ENCODE results near the gene BOC. TPM values are rescaled to one million over a fixed set of nuclear protein-coding genes. Genes with fewer than 3 reads are reported as not detected.
A peak's percentile ranks its signal among the peaks of the same experiment; 100 is the strongest.

The BOC gene
- total and polyA plus RNA-seq, 2 of the 4 experiments (the other 2 are of a cell fraction) = 6.8 to 15.2 TPM

DNA sequence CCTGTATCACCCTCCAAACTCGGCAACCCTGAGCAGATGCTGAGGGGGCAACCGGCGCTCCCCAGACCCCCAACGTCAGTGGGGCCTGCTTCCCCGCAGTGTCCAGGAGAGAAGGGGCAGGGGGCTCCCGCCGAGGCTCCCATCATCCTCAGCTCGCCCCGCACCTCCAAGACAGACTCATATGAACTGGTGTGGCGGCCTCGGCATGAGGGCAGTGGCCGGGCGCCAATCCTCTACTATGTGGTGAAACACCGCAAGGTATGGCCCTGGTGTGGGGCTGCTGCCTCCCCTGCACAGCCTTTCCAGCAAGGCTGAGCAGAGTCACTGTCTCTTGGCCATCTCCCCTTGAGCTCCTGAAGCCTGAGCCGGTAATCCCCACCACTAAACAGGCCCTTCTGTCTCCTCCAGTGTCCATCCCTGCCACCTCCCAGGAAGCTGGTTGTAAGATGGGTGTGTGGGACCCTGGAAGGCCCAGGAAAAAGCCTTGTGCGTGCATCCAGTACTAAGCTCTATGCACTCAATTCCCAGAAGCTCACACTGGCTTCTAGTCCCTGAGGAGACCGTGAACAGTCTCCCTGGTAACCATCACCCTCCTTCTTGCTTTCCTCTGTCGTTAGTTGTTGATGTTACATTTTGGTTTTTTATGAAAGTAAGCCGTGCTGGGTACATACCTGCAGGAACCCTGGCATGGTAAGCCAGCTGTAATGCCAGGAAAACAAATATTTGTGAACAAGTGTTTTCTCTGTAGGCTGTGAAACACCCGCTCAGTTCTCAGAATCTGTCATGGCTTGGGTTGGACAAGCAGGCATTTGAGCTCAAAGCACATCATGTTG lies 63.3 kb downstream of the BOC start:
- H3K9ac ChIP-seq (ENCODE audit: low read depth, low read length) = no peak overlapping the region
- no peak overlapping the region for H4K91ac ChIP-seq (ENCODE audit: insufficient read depth, low read depth, low read length)
- no peak overlapping the region for H3K4me2 ChIP-seq (ENCODE audit: low read depth, low read length)
- H2BK20ac ChIP-seq (ENCODE audit: low read depth, low read length) = no peak overlapping the region
- H3K27ac ChIP-seq (ENCODE audit: insufficient read depth, low read length) = no peak overlapping the region
- H3K79me1 ChIP-seq (ENCODE audit: low read depth in 1 of 2, low read length in 2 of 2) = no peaks in the 10 kb centered on the region
- no peak overlapping the region for H2BK15ac ChIP-seq (ENCODE audit: low read depth, low read length)
- H3K9me3 ChIP-seq (ENCODE audit: control insufficient read depth, insufficient read depth, low read length) = no peaks in the 10 kb centered on the region
- no peak overlapping the region for H4K5ac ChIP-seq (ENCODE audit: low read depth, low read length)
- H2AFZ ChIP-seq (replicated peaks; ENCODE audit: low read length, poor library complexity) = no peak overlapping the region
- POLR2A ChIA-PET (ENCODE audit: unreplicated experiment) = no interaction called here
- H2BK5ac ChIP-seq (ENCODE audit: low read depth, low read length, poor library complexity, severe bottlenecking) = no peak overlapping the region
- H3K23ac ChIP-seq (ENCODE audit: low read depth, low read length) = no peak overlapping the region
- no peak overlapping the region for H3K56ac ChIP-seq (ENCODE audit: extremely low read depth, insufficient read depth, low read length)
- WGBS, 2 experiments (ENCODE audit: extremely low coverage in 2 of 2, insufficient read length in 1 of 2) = 88% methylated on average over 6 of the region's 20 CpGs; no CpG with 5 or more reads in 1 of the 2 experiments
- no peak overlapping the region for H3K14ac ChIP-seq (replicated peaks; ENCODE audit: low read depth, low read length)
- 0 out of 2 replicates have a peak, but pooled peaks cover 8% of the 10 kb centered on the region for H3K9me1 ChIP-seq (ENCODE audit: insufficient read depth, low read length)
- no TSS peak for BruUV-seq (replicated peaks)
- H2AK9ac ChIP-seq (replicated peaks; ENCODE audit: low read depth, low read length, poor library complexity) = no peak overlapping the region
- peaks cover 11% of the 10 kb centered on the region; the same call in 1 of the 2 replicates for H3K4me1 ChIP-seq (ENCODE audit: control insufficient read depth, insufficient read depth, low read length)
- ATAC-seq (ENCODE audit: low read depth) (no peak), DNase-seq (no peak)
- intact Hi-C loops (cut with micrococcal nuclease) = no loop called here
- H3K36me3 ChIP-seq (ENCODE audit: control insufficient read depth, insufficient read depth, low read length) = peaks cover 60% of the 10 kb centered on the region
- no peaks in the 10 kb centered on the region; the same call in 1 of the 2 replicates for H4K20me1 ChIP-seq (ENCODE audit: insufficient read depth, low read length)
- CTCF ChIA-PET = interaction anchor here (2.0 kb wide), 1 partner anchor 13 kb away, joined by 5 read pairs; no protein-coding TSS in a partner anchor
- H2AK5ac ChIP-seq (ENCODE audit: low read depth, low read length) = 0 out of 2 replicates have a peak overlapping the region, but pooled peaks have one; percentile 4
- dilution Hi-C loops (cut with HindIII; ENCODE audit: low sequenced_read_pairs, unreplicated experiment) = no loop called here
- H2BK120ac ChIP-seq (ENCODE audit: low read depth, low read length) = no peak overlapping the region
- H4K8ac ChIP-seq (ENCODE audit: low read depth in 2 of 2, low read length in 2 of 2) = no peak overlapping the region
- in situ Hi-C loops (cut with MboI; ENCODE audit: low sequenced_read_pairs) = loop anchor here (25.0 kb wide), 1 partner anchor 637 kb away; the partner anchor contains the start of gene CCDC80
- no peaks in the 10 kb centered on the region; the same call in 1 of the 2 replicates for H3K27me3 ChIP-seq (ENCODE audit: control insufficient read depth, insufficient read depth, low read length)
- no peak overlapping the region for H3K4me3 ChIP-seq (ENCODE audit: insufficient read depth, low read depth, low read length)
- H3K18ac ChIP-seq (ENCODE audit: low read depth, low read length) = no peak overlapping the region
- H3K4ac ChIP-seq (ENCODE audit: low read depth, low read length) = no peak overlapping the region
- no peak for TF ChIP-seq RFX5 (IDR thresholded peaks at IDR 0.05; ENCODE audit: low read depth, low read length)
- TF ChIP-seq MXI1 (IDR thresholded peaks at IDR 0.05; ENCODE audit: borderline replicate concordance, low read depth, low read length) = no peak
- no peak for TF ChIP-seq FOS (IDR thresholded peaks at IDR 0.05; ENCODE audit: low read depth, low read length)
- TF ChIP-seq, protein P1, sequence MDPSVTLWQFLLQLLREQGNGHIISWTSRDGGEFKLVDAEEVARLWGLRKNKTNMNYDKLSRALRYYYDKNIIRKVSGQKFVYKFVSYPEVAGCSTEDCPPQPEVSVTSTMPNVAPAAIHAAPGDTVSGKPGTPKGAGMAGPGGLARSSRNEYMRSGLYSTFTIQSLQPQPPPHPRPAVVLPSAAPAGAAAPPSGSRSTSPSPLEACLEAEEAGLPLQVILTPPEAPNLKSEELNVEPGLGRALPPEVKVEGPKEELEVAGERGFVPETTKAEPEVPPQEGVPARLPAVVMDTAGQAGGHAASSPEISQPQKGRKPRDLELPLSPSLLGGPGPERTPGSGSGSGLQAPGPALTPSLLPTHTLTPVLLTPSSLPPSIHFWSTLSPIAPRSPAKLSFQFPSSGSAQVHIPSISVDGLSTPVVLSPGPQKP (IDR thresholded peaks at IDR 0.05; ENCODE audit: borderline replicate concordance, low read depth, low read length) = no peak
- no peak for TF ChIP-seq RCOR1 (IDR thresholded peaks at IDR 0.05; ENCODE audit: insufficient replicate concordance, low read length)
- TF ChIP-seq MAZ (IDR thresholded peaks at IDR 0.05; ENCODE audit: borderline replicate concordance, low read depth, low read length) = no peak
- TF ChIP-seq, protein P2, sequence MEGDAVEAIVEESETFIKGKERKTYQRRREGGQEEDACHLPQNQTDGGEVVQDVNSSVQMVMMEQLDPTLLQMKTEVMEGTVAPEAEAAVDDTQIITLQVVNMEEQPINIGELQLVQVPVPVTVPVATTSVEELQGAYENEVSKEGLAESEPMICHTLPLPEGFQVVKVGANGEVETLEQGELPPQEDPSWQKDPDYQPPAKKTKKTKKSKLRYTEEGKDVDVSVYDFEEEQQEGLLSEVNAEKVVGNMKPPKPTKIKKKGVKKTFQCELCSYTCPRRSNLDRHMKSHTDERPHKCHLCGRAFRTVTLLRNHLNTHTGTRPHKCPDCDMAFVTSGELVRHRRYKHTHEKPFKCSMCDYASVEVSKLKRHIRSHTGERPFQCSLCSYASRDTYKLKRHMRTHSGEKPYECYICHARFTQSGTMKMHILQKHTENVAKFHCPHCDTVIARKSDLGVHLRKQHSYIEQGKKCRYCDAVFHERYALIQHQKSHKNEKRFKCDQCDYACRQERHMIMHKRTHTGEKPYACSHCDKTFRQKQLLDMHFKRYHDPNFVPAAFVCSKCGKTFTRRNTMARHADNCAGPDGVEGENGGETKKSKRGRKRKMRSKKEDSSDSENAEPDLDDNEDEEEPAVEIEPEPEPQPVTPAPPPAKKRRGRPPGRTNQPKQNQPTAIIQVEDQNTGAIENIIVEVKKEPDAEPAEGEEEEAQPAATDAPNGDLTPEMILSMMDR (conservative IDR thresholded peaks at IDR 0.05; ENCODE audit: low read depth, low read length) = no peak
- no peak for TF ChIP-seq SMC3 (IDR thresholded peaks at IDR 0.05; ENCODE audit: low read depth, low read length)
- TF ChIP-seq, protein P3, sequence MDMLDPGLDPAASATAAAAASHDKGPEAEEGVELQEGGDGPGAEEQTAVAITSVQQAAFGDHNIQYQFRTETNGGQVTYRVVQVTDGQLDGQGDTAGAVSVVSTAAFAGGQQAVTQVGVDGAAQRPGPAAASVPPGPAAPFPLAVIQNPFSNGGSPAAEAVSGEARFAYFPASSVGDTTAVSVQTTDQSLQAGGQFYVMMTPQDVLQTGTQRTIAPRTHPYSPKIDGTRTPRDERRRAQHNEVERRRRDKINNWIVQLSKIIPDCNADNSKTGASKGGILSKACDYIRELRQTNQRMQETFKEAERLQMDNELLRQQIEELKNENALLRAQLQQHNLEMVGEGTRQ (IDR thresholded peaks at IDR 0.05; ENCODE audit: low read depth, low read length) = no peak
- no peak for TF ChIP-seq NFE2L2 (IDR thresholded peaks at IDR 0.05; ENCODE audit: low read depth, low read length)
- no peak for TF ChIP-seq RAD21 (IDR thresholded peaks at IDR 0.05; ENCODE audit: low read length)
- no peak for TF ChIP-seq POLR2A (IDR thresholded peaks at IDR 0.05; ENCODE audit: low read depth, low read length)
- no peak for TF ChIP-seq BHLHE40 (IDR thresholded peaks at IDR 0.05; ENCODE audit: low read depth, low read length)
- TF ChIP-seq MAFK (IDR thresholded peaks at IDR 0.05; ENCODE audit: low read depth, low read length) = no peak
